ENCODE data around the gene GPN3.

GRCh38 chr12:110514363-110514762 is 46.3 kb upstream of the GPN3 start:
- no peak for TF ChIP-seq CTCF (IDR thresholded peaks at IDR 0.05)
- TF ChIP-seq POLR2AphosphoS5 (IDR thresholded peaks at IDR 0.05) = no peak
- no peak for TF ChIP-seq POLR2A (IDR thresholded peaks at IDR 0.05)

Data from prostate gland (tissue), 2 donors.